DMS79 treated with DMSO at 0.1 percent for 48 hours (cell line): ENCODE results near the gene BAIAP2L2.

ENCODE experiments used
- DNase-seq: peaks from one replicate; lab custom pipeline; 2025; lab: John Stamatoyannopoulos, UW

BAIAP2L2 gene

DNA sequence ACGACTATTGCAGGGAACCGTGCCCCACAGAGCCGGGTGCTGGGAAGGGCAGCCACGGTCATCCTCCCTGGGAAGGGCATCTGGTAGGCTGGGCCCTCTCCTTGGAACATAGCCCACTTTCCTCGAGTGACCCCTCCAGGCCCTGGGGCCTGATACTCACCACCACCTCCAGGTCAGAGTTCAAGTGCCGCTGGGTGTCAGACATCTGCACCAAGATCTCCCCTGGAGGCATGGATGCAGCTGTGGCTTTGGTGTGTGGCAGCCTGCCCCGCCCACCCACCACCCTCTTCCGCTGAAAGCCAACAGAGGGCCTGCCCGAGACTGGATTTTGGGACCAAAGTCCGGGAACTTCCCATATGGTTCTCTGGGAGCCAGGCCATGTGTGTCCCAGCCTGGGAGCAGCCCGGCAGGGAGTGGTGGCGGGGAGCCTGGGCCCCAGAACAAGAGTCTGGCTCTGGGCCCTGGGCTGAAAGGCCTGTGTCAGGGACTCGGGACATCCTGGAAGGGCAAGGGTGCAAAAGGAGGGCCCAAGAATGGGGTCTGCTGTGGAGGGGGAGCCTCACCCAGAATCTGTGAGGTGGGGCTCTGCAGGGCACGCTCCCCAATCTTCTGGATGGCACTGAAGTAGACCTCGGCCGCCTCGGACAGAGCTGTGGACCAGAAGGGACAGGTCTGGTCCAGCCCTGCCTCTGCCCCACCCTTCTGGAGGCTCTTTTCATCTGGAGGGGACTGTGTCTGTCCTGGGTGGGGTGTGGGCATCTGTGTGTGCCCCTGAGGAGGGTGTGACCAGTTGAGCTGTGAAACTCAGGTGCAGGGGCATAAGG lies 2.6 kb downstream of the BAIAP2L2 start:
- no peak for DNase-seq

DNA sequence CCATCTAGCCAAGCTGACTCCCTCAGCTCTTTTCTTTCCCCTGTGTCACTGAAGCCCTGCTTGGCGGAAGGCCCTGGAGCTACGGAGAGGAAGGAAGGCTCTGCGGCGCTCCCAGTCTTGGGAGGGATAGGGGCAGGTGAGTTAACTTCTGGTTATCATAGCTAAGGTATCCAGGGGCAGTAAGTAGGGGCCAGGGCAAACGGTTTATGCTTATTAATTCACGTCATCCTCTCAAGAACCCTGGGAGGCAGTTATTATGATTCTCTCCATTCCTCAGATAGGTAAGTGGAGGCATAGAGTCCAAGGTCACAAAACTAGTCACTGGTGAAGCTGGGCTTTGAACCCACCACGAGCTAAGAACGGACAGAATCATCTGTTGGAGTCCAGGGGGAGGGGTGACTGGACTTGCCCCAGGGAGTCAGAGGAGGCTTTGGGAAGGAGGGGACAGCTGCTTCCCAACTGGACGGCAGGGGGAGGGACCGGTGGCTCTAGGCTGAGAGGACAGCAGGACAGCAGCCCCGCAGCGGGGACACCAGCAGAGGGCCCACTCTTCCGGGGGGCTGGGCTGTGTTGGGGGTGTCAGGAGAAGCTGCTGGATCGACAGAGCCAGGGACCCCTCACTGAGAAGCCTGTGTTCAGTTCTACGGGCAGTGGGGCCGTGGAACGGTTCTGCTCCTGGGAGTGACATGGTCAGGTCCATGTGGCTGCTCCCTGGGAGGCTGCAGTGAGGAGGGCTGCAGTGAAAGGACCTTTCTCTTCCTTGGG lies 3.5 kb downstream of the BAIAP2L2 start:
- no peak for DNase-seq

DNA sequence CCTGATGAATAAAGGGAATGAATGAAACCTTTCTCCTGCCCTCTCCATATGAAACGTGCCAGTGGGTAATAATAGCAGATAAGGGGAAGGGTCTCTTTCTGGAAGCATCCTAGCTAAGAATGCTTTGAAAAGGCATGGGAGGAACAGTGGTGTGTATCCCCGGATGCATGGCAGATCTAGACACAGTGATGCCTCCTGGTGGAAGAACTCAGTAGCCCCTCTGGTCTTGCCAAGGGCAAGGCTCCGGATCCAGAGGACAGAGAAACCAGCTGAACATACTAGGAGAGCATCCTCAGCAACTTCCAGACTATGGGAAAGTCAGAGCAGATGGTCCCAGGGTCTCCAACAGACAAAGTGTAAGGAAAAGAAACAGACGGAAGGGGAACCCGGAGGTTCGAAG lies 6.4 kb downstream of the BAIAP2L2 start:
- no peak for DNase-seq

- no peak for DNase-seq
These were observed 6.8 kb downstream of the BAIAP2L2 start for GRCh38 chr22:38103641-38104040.

DNA sequence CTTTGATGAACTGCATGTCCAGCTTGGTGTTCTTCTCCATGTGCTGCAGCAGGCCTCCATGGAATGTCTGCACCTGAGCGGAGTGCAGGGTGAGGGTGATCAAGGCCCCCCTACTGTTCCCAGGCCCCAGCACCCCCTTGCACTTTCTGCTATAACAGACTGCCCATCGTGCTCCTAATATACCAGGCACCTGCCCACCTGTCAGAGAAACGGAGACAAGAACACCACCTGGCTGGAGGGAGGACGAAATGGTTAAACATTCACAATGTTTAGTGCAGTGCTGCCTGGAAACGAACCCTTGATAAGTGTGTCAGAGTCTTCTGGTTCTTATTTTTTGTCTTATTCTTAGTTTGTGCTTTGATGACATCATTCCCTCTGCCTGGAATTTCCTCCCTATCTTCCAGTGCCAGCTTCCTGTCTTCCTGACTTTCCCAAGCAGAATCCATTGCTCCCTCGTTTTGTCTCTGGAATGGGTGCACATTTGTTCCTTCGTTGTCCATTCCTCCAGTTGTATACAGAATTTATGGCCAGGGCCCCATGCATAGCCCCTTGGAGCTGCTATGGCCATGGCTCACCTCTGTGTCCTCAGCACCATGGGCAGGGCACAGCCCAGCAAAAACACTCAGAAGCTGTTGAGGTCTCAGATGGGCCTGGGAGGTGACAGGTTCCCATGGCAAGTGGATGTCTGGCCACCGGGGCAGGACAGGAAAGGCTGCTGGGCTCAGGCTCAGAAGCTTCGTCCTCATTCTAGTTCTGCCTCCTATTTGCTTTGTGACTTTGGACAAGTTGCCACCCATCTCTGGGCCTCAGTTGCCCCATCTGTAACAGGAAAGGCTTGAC lies 11.9 kb downstream of the BAIAP2L2 start:
- no peak for DNase-seq

GRCh38 chr22:38097557-38098409 lies 12.7 kb downstream of the BAIAP2L2 start:
- no peak for DNase-seq

GRCh38 chr22:38097058-38097457 lies 13.4 kb downstream of the BAIAP2L2 start:
- no peak for DNase-seq

- DNase-seq, result no peak
These were observed 21.0 kb downstream of the BAIAP2L2 start for GRCh38 chr22:38089474-38089851.

DNA sequence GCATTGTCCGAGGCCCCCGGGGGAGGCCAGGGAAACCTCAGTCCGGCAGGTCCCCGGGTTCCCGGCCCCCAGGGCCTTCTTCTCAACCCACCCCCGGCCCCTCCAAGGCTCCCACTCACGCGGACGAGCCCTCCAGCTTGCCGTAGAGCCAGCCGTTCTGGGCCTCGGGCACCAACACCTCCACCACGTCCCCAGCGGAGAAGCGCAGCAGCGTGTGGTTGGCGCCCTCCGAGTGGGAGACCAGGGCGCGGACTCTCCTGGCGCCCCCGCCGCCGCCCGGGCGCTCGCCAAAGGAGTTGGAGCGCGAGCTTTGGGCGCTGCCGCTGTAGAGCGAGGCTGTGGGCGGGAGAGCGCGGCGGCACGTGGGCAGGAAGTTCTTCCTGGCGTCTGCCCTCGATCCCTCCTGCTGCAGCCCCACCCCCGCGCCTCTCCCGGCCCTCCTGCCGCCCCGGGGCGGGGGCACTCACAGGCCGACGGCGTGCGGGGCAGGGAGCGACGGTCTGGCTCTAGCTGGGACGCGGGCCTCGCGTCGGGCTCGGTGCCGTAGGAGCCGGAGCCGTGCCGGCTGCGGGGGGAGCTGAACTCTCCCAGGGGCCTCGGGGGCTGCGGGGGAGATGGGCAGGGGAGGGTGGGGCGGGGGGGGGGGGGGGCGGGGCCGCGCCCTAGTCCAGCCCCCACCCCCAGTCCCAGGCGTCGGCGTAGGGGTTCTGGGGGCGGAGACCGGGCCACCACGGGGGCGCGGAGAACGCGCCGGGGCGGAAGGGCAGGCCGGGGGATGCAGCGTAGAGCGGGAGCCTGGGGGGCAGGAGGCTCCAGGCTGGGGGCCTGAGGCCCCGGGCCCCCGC lies 21.6 kb downstream of the BAIAP2L2 start:
- no peak for DNase-seq

DNA sequence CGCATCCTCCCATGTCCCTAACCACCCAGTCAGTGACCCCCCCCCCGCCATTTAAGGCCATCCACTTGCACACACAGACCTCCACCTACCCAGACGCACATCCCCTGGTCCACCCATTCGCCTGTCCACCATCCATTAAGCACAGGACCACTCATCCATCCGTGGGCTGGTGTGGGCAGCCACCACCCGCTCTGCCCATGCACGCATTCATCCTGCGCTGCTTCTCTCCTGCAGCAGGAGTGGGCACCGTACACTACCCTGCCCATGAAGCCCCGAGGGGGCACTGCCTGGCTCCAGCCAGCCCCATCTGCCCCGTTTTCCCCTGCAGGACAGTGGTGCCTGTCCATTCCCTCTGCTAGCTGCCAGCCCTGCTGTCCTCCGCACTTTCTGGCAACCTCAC lies 22.6 kb downstream of the BAIAP2L2 start:
- DNase-seq, result no peak

DNA sequence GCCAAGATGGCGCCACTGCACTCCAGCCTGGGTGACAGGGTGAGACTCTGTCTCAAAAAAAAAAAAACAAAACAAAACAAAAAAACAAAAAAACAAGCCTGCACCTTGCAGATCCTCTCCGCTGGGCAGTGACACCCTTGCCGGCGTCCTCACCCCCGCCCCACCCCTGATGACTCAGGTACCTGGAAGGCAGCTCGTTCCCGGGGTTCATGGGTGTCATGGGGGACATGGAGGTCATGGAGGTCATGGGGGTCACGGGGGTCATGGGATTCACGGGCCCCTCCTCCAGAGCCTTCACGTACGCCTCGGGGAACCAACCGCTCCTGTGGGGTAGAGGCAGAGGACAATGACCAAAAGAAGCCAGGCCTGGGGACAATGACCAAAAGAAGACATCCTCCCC lies 23.5 kb downstream of the BAIAP2L2 start:
- no peak for DNase-seq

DNA sequence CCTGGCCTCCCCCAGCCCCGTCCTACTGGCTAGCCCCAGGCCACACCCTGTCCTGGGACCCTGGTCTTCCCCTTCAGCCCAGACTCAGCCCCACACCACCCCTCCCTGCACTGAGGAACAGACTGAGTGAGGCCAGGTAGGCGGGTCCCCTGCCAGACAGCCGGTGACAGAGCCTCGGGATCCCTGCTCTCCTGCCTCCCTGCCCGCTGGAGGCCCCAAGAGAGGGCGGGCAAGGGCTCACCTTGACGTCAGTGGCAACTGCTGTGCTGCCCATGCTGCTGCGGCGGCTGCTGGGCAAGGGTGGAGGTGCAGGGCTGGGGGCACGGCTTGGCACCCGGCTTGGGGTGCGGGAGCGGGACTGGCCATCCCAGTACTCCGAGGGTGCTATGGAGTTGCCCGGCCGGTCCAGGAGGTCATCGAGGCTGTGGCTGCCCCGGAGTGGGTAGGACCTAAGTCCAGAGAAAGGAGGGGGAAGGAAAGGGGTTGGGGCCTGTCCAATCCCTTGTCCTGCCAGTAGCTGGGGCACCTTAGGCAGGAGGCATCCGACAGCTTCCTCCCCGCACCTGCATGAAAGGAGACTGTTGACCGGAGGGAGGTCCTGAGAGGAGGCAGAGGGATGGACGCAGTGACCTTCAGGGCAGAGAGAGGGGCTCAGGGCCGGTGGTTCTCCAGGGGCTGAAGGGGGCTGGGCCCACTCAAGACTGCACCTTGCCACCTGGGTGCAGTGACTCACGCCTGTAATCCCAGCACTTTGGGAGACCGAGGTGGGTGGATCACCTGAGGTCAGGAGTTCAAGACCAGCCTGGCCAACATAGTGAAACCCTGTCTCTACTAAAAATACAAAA lies 24.3 kb downstream of the BAIAP2L2 start:
- DNase-seq, result no peak

- DNase-seq, result no peak
These were observed 25.0 kb downstream of the BAIAP2L2 start for GRCh38 chr22:38085501-38085900.

- no peak for DNase-seq
These were observed 25.4 kb downstream of the BAIAP2L2 start for GRCh38 chr22:38085056-38085455.

DNA sequence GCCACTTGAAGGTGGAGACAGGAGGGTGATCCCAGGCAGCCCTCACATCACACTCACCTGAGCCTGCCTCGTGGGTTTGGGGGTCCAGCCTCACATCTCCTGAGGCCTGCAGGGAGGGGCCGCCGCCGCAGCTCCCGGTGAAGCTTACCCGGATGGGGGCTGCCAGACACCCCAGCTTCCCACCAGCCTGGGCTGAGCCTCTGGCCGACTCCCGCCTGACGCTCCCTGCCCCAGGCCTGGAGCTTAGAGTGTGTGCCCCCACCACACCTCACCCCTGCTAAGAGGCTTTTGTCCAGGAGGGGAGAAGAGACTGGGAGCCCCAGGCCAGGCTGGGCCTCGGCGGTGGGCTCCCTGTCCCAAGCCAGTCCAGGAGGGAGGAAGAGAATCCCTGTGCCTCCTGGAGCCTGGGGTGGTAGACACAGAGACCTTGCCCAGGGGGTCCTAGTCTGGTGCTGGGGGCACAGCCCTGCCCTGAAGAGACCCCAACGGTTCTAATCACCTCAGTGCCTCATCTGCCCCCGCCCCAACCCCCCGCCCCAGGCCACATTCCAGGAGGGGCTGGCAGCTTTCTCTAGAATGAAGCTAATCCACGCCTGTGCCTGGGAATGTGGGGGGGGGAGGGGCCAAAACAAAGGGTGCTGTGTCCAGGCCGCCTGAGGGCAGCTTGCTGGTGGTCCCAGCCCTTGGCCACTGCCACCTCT lies 26.4 kb downstream of the BAIAP2L2 start, which contains the start of gene SLC16A8:
SLC16A8 (minus strand) TSS at position 254 of the 701 bp plus-strand sequence. CDS start 1,311 bp downstream, outside the sequence.
- no peak for DNase-seq

DNA sequence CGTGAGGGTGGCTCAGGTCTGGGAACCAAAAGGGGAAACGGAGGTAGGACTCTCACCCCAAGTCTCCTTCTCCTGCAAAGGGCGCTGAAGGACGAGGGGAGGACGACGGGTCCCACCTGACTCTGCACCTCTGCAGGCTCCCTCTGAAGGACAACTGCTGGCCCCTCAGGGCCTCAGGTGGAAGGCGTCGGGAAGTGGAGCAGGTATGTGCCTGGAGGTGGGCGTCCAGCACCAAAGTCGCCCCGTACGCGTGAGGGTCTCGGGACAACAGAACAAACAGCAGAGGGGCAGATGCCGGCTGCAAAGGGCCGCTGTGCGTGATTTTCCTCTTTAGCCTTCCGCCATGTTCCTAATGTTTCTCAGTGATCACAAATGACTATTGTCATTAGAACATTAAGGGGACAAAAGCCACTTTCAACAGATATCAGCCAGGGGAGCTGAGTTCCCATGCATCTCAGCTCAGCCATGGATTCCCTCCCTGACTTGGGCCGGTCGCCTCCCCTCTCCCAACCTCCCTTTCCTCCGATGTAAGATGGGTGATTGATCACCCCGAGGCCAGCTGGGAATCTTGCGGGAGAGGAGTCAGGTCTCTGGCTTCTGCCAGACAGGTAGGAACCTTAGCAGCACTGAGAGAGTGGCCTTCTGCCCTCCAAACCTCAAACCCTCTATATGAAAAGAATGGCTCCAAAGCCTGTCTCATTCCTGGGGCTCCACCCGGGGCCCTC lies 27.3 kb downstream of the BAIAP2L2 start:
- DNase-seq, result no peak

- no peak for DNase-seq
These were observed 28.3 kb downstream of the BAIAP2L2 start for GRCh38 chr22:38081941-38082828.
